Fibroblast of mammary gland (primary cell): ENCODE data around the gene MSMO1.

Experiments
- DNase-seq: peaks from one replicate; pipeline ENCODE4 v3.0.0-alpha.2; 2010; ENCODE audit warnings: low read depth
- H3K4me3 ChIP-seq: 2 replicates; pipeline ENCODE4 v1.5.1; 2011; ENCODE audit warnings: low read depth, mild to moderate bottlenecking, low read length, moderate library complexity; ENCODE audit not compliant: control insufficient read depth
- CTCF ChIP-seq: conservative IDR thresholded peaks from 2 replicates; pipeline ENCODE4 v1.5.1; 2011; ENCODE audit warnings: low read depth, low read length, inconsistent platforms; ENCODE audit not compliant: control insufficient read depth, insufficient read depth

Gene MSMO1

GRCh38 chr4:165360985-165361670, 33.7 kb downstream of the MSMO1 start:
- DNase-seq: no peak
- no peak for TF ChIP-seq CTCF
- no peak overlapping the region for H3K4me3 ChIP-seq

- no peak for TF ChIP-seq CTCF
- no peak for DNase-seq
- H3K4me3 ChIP-seq: no peak overlapping the region
These were observed 34.3 kb downstream of the MSMO1 start for GRCh38 chr4:165361810-165362209.

- no peak for TF ChIP-seq CTCF
- no peak overlapping the region for H3K4me3 ChIP-seq
- peak; percentile 65 for DNase-seq
These were observed 37.1 kb downstream of the MSMO1 start for GRCh38 chr4:165364452-165365080.

GRCh38 chr4:165367040-165367439, 39.6 kb downstream of the MSMO1 start:
- no peak overlapping the region for H3K4me3 ChIP-seq
- TF ChIP-seq CTCF: no peak
- no peak for DNase-seq

GRCh38 chr4:165368114-165368513, 40.6 kb downstream of the MSMO1 start:
- no peak overlapping the region for H3K4me3 ChIP-seq
- no peak for TF ChIP-seq CTCF
- DNase-seq: no peak

- DNase-seq: no peak
- no peak overlapping the region for H3K4me3 ChIP-seq
- no peak for TF ChIP-seq CTCF
These were observed 41.1 kb downstream of the MSMO1 start for GRCh38 chr4:165368567-165368966.
